Keratinocyte (primary cell): Measurements from ENCODE around the gene ECI1. TPM values are rescaled to one million over a fixed set of nuclear protein-coding genes. Genes with fewer than 3 reads are reported as not detected.

Experiments used
- DNase-seq: peaks from one replicate; pipeline ENCODE4 v3.0.0-alpha.2; 2011; ENCODE audit warnings: low read depth, missing footprints, low spot score
- FAIRE-seq: peaks from 2 replicates; lab custom pipeline; 2011; peaks lifted over from hg19 to GRCh38; lab: Jason Lieb, UNC
- H2AFZ ChIP-seq: 2 replicates; pipeline ENCODE4 v1.6.0; 2012; ENCODE audit warnings: low read length, control low read depth, inconsistent platforms; ENCODE audit not compliant: control insufficient read depth
- H3K27ac ChIP-seq: 2 replicates; pipeline ENCODE4 v1.5.1; 2011; ENCODE audit warnings: low read length; ENCODE audit not compliant: control insufficient read depth, insufficient read depth
- H3K27me3 ChIP-seq: 3 replicates; pipeline ENCODE4 v1.6.0; 2011; ENCODE audit warnings: low read length; ENCODE audit not compliant: control insufficient read depth, insufficient read depth; ENCODE audit errors: extremely low read depth
- H3K36me3 ChIP-seq, 2 experiments: 2 replicates in 1 of 2; 3 replicates in 1 of 2; pipeline ENCODE4 v1.5.1; 2011; ENCODE audit warnings: low read length in 2 of 2, mild to moderate bottlenecking in 1 of 2; ENCODE audit not compliant: control insufficient read depth in 2 of 2, insufficient read depth in 2 of 2; ENCODE audit errors: extremely low read depth in 1 of 2
- H3K4me1 ChIP-seq: 3 replicates; pipeline ENCODE4 v1.5.1; 2011; ENCODE audit warnings: low read length; ENCODE audit not compliant: control insufficient read depth, insufficient read depth; ENCODE audit errors: extremely low read depth
- H3K4me2 ChIP-seq: 3 replicates; pipeline ENCODE4 v1.6.0; 2011; ENCODE audit warnings: low read depth, low read length; ENCODE audit not compliant: control insufficient read depth, insufficient read depth; ENCODE audit errors: extremely low read depth
- H3K4me3 ChIP-seq, 3 experiments: fragments of 200-600 bp in 1 of 3; sonication (generic) in 1 of 3; 2 replicates in 2 of 3; 3 replicates in 1 of 3; pipeline ENCODE4 v1.5.1; 2011 to 2016; ENCODE audit warnings: low read length in 3 of 3, mild to moderate bottlenecking in 3 of 3, control low read depth in 2 of 3, inconsistent platforms in 1 of 3, low read depth in 1 of 3, mixed read lengths in 1 of 3, mixed run types in 1 of 3, moderate library complexity in 1 of 3; ENCODE audit not compliant: control insufficient read depth in 2 of 3, insufficient read depth in 2 of 3; ENCODE audit errors: extremely low read depth in 1 of 3
- H3K79me2 ChIP-seq: 2 replicates; pipeline ENCODE4 v1.6.0; 2012; ENCODE audit warnings: low read length; ENCODE audit not compliant: control insufficient read depth, insufficient read depth
- H3K9ac ChIP-seq: 3 replicates; pipeline ENCODE4 v1.6.0; 2011; ENCODE audit warnings: low read length; ENCODE audit not compliant: control insufficient read depth, insufficient read depth; ENCODE audit errors: extremely low read depth
- H3K9me1 ChIP-seq: 3 replicates; pipeline ENCODE4 v1.6.0; 2011; ENCODE audit warnings: low read length; ENCODE audit not compliant: control insufficient read depth, insufficient read depth; ENCODE audit errors: extremely low read depth
- H3K9me3 ChIP-seq: 2 replicates; pipeline ENCODE4 v1.5.1; 2012; ENCODE audit warnings: low read depth, low read length; ENCODE audit not compliant: control insufficient read depth
- H4K20me1 ChIP-seq: 3 replicates; pipeline ENCODE4 v1.6.0; 2011; ENCODE audit warnings: low read length; ENCODE audit not compliant: control insufficient read depth, insufficient read depth; ENCODE audit errors: extremely low read depth
- CTCF ChIP-seq, 3 experiments: IDR thresholded peaks in 1 of 3; conservative IDR thresholded peaks in 1 of 3; optimal IDR thresholded peaks in 1 of 3; 2 replicates in 2 of 3; 3 replicates in 1 of 3; pipeline versions ENCODE3 to v1.5.1; 2011; ENCODE audit warnings: low read length in 3 of 3, mild to moderate bottlenecking in 3 of 3, moderate library complexity in 2 of 3, control low read depth in 1 of 3, inconsistent platforms in 1 of 3; ENCODE audit not compliant: insufficient read depth in 2 of 3; ENCODE audit errors: extremely low read depth in 1 of 3
- EZH2 ChIP-seq: IDR thresholded peaks from one replicate; pipeline ENCODE4 v1.6.1; 2012; ENCODE audit warnings: inconsistent platforms, mild to moderate bottlenecking, low read length, moderate library complexity
- dilution Hi-C: fragments of 300-500 bp; cut with MboI; formaldehyde crosslinking; loops from one replicate; pipeline ENCODE4 v1.7.0; 2020; ENCODE audit warnings: low sequenced_read_pairs; ENCODE audit not compliant: extremely low pct_ligation_motif_present
- polyA plus RNA-seq, 5 experiments: library from polyadenylated mRNA; depleted of rRNA in 3 of 5; stranded (reverse) in 3 of 5; stranded (forward) in 1 of 5; unstranded in 1 of 5; fragments of >200 nt; gene quantifications; 1 replicate in 1 of 5; 2 replicates in 3 of 5; 3 replicates in 1 of 5; pipeline versions ENCODE4 v1.2.1 to v1.2.3, GENCODE V29; 2011 to 2012; ENCODE audit warnings: missing spikeins in 2 of 5, low read depth in 1 of 5, low replicate concordance in 1 of 5

ECI1 gene
- polyA plus RNA-seq, 1 donor (not counting 4 experiments of a cell fraction or from before 2014, with no cell fraction given), result 19.7 TPM

GRCh38 chr16:2197765-2198164 is 53.6 kb downstream of the ECI1 start:
- H3K9ac ChIP-seq, result no peak overlapping the region
- H3K27ac ChIP-seq, result no peak overlapping the region
- H3K4me2 ChIP-seq, result no peak overlapping the region
- dilution Hi-C loops, result no loop called here
- DNase-seq (no peak), FAIRE-seq (no peak)
- H3K9me1 ChIP-seq, result no peaks in the 10 kb centered on the region
- H3K4me1 ChIP-seq, result peaks cover 16% of the 10 kb centered on the region
- H3K27me3 ChIP-seq, result peaks cover 36% of the 10 kb centered on the region
- no peaks in the 10 kb centered on the region for H3K9me3 ChIP-seq
- H2AFZ ChIP-seq, result no peak overlapping the region
- no peaks in the 10 kb centered on the region for H3K36me3 ChIP-seq
- no peaks in the 10 kb centered on the region for H3K79me2 ChIP-seq
- no peak overlapping the region for H3K4me3 ChIP-seq
- no peaks in the 10 kb centered on the region for H4K20me1 ChIP-seq
- TF ChIP-seq CTCF (optimal IDR thresholded peaks at IDR 0.05 in 1 of 3, IDR thresholded peaks at IDR 0.05 in 1 of 3, conservative IDR thresholded peaks at IDR 0.05 in 1 of 3; ENCODE audit: extremely low read depth in 1 of 3, insufficient read depth in 2 of 3, low read length in 3 of 3) (no peak), EZH2 (no peak)

GRCh38 chr16:2196981-2197511 is 54.3 kb downstream of the ECI1 start:
- Histone ChIP-seq H3K36me3 (no peaks in the 10 kb centered on the region), H3K27ac (no peak overlapping the region), H3K9ac (no peak overlapping the region), H3K9me1 (no peaks in the 10 kb centered on the region), H2AFZ (no peak overlapping the region), H3K4me1 (peaks cover 16% of the 10 kb centered on the region), H3K27me3 (peaks cover 36% of the 10 kb centered on the region), H3K4me3 (no peak overlapping the region), H4K20me1 (no peaks in the 10 kb centered on the region), H3K4me2 (no peak overlapping the region), H3K9me3 (no peaks in the 10 kb centered on the region), H3K79me2 (no peaks in the 10 kb centered on the region)
- FAIRE-seq, result no peak
- TF ChIP-seq CTCF (optimal IDR thresholded peaks at IDR 0.05 in 1 of 3, IDR thresholded peaks at IDR 0.05 in 1 of 3, conservative IDR thresholded peaks at IDR 0.05 in 1 of 3; ENCODE audit: extremely low read depth in 1 of 3, insufficient read depth in 2 of 3, low read length in 3 of 3), result no peak
- TF ChIP-seq EZH2, result no peak
- dilution Hi-C loops, result no loop called here
- no peak for DNase-seq
